HUES48 (cell line): ENCODE data around the gene AHSG.
A peak's percentile ranks its signal among the peaks of the same experiment; 100 is the strongest.
"Not testable (repeated sequence)": the region's sequence is repeated elsewhere in the genome, so short reads cannot be mapped to it uniquely, and the experiment has no call there.

Experiments used
- H3K27ac ChIP-seq: one replicate; pipeline ENCODE4 v1.7.0; 2013; ENCODE audit warnings: low read depth, low read length, inconsistent platforms
- H3K27me3 ChIP-seq: 2 replicates; pipeline ENCODE4 v1.6.1; 2013; ENCODE audit warnings: mild to moderate bottlenecking, low read length; ENCODE audit not compliant: control insufficient read depth, insufficient read depth
- H3K36me3 ChIP-seq: 2 replicates; pipeline ENCODE4 v1.6.1; 2013; ENCODE audit warnings: low read length; ENCODE audit not compliant: control insufficient read depth, insufficient read depth
- H3K4me1 ChIP-seq: 2 replicates; pipeline ENCODE4 v1.6.1; 2013; ENCODE audit warnings: mild to moderate bottlenecking, low read length; ENCODE audit not compliant: control insufficient read depth, insufficient read depth
- H3K4me3 ChIP-seq: 2 replicates; pipeline ENCODE4 v1.5.1; 2013; ENCODE audit warnings: mild to moderate bottlenecking, low read depth, low read length
- H3K9ac ChIP-seq: 2 replicates; pipeline ENCODE4 v1.6.1; 2013; ENCODE audit warnings: mild to moderate bottlenecking, low read depth, low read length, moderate library complexity
- H3K9me3 ChIP-seq: 2 replicates; pipeline ENCODE4 v1.6.1; 2013; ENCODE audit warnings: low read length; ENCODE audit not compliant: control insufficient read depth, insufficient read depth

Gene AHSG

GRCh38 chr3:186612721-186613636, at the start of gene AHSG:
AHSG (plus strand) TSS chr3:186613060; CDS start chr3:186613142, 82 bp downstream.
- Histone ChIP-seq H3K9ac (no peak within 1 kb of the TSS), H3K9me3 (no peaks in the 10 kb centered on the region), H3K27me3 (peaks cover 9% of the 10 kb centered on the region), H3K4me1 (peaks cover 11% of the 10 kb centered on the region), H3K36me3 (no peaks in the 10 kb centered on the region), H3K27ac (no peak within 1 kb of the TSS), H3K4me3 (no peak within 1 kb of the TSS)

GRCh38 chr3:186564586-186564985, 48.3 kb upstream of the AHSG start:
- H3K27ac ChIP-seq, result no peak overlapping the region
- no peaks in the 10 kb centered on the region for H3K9me3 ChIP-seq
- no peaks in the 10 kb centered on the region for H3K27me3 ChIP-seq
- peaks cover 6% of the 10 kb centered on the region; the same call in 1 of the 2 replicates for H3K4me1 ChIP-seq
- 0 out of 2 replicates have a peak, but pooled peaks cover 10% of the 10 kb centered on the region for H3K36me3 ChIP-seq
- H3K4me3 ChIP-seq, result no peak overlapping the region
- H3K9ac ChIP-seq, result no peak overlapping the region

- peaks cover 11% of the 10 kb centered on the region for H3K4me1 ChIP-seq
- peak overlapping the region; percentile 76 for H3K9ac ChIP-seq
- peak overlapping the region; percentile 89 for H3K4me3 ChIP-seq
- H3K27ac ChIP-seq, result peak overlapping the region; percentile 90
- H3K9me3 ChIP-seq, result no peaks in the 10 kb centered on the region
- H3K27me3 ChIP-seq, result no peaks in the 10 kb centered on the region
- H3K36me3 ChIP-seq, result 0 out of 2 replicates have a peak, but pooled peaks cover 10% of the 10 kb centered on the region
Measured at GRCh38 chr3:186566772-186567071, 46.1 kb upstream of the AHSG start.

- H3K36me3 ChIP-seq, result peaks cover 13% of the 10 kb centered on the region
- peaks cover 11% of the 10 kb centered on the region for H3K4me1 ChIP-seq
- H3K9ac ChIP-seq, result peak within 1 kb of the TSS; percentile 76
- peak within 1 kb of the TSS; percentile 89 for H3K4me3 ChIP-seq
- H3K27me3 ChIP-seq, result no peaks in the 10 kb centered on the region
- no peaks in the 10 kb centered on the region for H3K9me3 ChIP-seq
- H3K27ac ChIP-seq, result peak within 1 kb of the TSS; percentile 90
Measured at GRCh38 chr3:186567072-186567921, 45.6 kb upstream of the AHSG start, which contains the start of gene TBCCD1. TBCCD1 (minus strand) TSS chr3:186567339; CDS start chr3:186564329, 3,010 bp downstream.

GRCh38 chr3:186569361-186569760, 43.5 kb upstream of the AHSG start:
- not testable (repeated sequence) for H3K9me3 ChIP-seq, H3K27ac ChIP-seq, H3K27me3 ChIP-seq, H3K9ac ChIP-seq
- H3K36me3 ChIP-seq, result peaks cover 23% of the 10 kb centered on the region
- peaks cover 11% of the 10 kb centered on the region for H3K4me1 ChIP-seq
- peak overlapping the region; percentile 75 for H3K4me3 ChIP-seq

- peak overlapping the region; percentile 64 for H3K9ac ChIP-seq
- peaks cover 11% of the 10 kb centered on the region for H3K4me1 ChIP-seq
- peak overlapping the region; percentile 75 for H3K4me3 ChIP-seq
- H3K36me3 ChIP-seq, result peaks cover 27% of the 10 kb centered on the region
- no peaks in the 10 kb centered on the region for H3K27me3 ChIP-seq
- H3K27ac ChIP-seq, result peak overlapping the region; percentile 74
- H3K9me3 ChIP-seq, result no peaks in the 10 kb centered on the region
Measured at GRCh38 chr3:186569779-186570095, 43.1 kb upstream of the AHSG start.

- Histone ChIP-seq H3K9ac (peak within 1 kb of the TSS; percentile 79), H3K9me3 (no peaks in the 10 kb centered on the region), H3K27ac (peak within 1 kb of the TSS; percentile 76)
Measured at GRCh38 chr3:186570096-186570940, 42.5 kb upstream of the AHSG start, which contains the start of gene DNAJB11. DNAJB11 (plus strand) TSS chr3:186570720; CDS start chr3:186570898, 178 bp downstream.

GRCh38 chr3:186570941-186571643, 41.8 kb upstream of the AHSG start:
- Histone ChIP-seq H3K9ac (peak overlapping the region; percentile 79), H3K27ac (peak overlapping the region; percentile 76), H3K27me3 (no peaks in the 10 kb centered on the region), H3K9me3 (no peaks in the 10 kb centered on the region), H3K4me3 (peak overlapping the region; percentile 71), H3K4me1 (peaks cover 11% of the 10 kb centered on the region), H3K36me3 (peaks cover 40% of the 10 kb centered on the region)

More at GRCh38 chr3:186570096-186570940, 42.5 kb upstream of the AHSG start, which contains the start of gene DNAJB11:
- Histone ChIP-seq H3K36me3 (peaks cover 33% of the 10 kb centered on the region), H3K4me3 (peak within 1 kb of the TSS; percentile 75), H3K4me1 (peaks cover 11% of the 10 kb centered on the region), H3K27me3 (no peaks in the 10 kb centered on the region)

GRCh38 chr3:186571644-186572013, 41.2 kb upstream of the AHSG start:
- H3K9me3 ChIP-seq, result no peaks in the 10 kb centered on the region
- no peaks in the 10 kb centered on the region for H3K27me3 ChIP-seq
- peaks cover 8% of the 10 kb centered on the region; the same call in 1 of the 2 replicates for H3K4me1 ChIP-seq
- H3K27ac ChIP-seq, result no peak overlapping the region
- no peak overlapping the region; the same call in 1 of the 2 replicates for H3K9ac ChIP-seq
- peak overlapping the region; percentile 71 for H3K4me3 ChIP-seq
- H3K36me3 ChIP-seq, result peaks cover 46% of the 10 kb centered on the region

- Histone ChIP-seq H3K9me3 (no peaks in the 10 kb centered on the region), H3K4me1 (no peaks in the 10 kb centered on the region), H3K9ac (no peak overlapping the region), H3K4me3 (no peak overlapping the region), H3K27ac (no peak overlapping the region), H3K36me3 (peaks cover 97% of the 10 kb centered on the region), H3K27me3 (no peaks in the 10 kb centered on the region)
Measured at GRCh38 chr3:186577521-186577920, 35.3 kb upstream of the AHSG start.
